IPS-11a (cell line): Measurements from ENCODE around the gene WFS1.

ENCODE experiments used
- H3K4me3 ChIP-seq: one replicate; pipeline ENCODE4 v1.5.1; 2013; ENCODE audit warnings: low read depth, low read length, control low read depth

WFS1 gene

DNA sequence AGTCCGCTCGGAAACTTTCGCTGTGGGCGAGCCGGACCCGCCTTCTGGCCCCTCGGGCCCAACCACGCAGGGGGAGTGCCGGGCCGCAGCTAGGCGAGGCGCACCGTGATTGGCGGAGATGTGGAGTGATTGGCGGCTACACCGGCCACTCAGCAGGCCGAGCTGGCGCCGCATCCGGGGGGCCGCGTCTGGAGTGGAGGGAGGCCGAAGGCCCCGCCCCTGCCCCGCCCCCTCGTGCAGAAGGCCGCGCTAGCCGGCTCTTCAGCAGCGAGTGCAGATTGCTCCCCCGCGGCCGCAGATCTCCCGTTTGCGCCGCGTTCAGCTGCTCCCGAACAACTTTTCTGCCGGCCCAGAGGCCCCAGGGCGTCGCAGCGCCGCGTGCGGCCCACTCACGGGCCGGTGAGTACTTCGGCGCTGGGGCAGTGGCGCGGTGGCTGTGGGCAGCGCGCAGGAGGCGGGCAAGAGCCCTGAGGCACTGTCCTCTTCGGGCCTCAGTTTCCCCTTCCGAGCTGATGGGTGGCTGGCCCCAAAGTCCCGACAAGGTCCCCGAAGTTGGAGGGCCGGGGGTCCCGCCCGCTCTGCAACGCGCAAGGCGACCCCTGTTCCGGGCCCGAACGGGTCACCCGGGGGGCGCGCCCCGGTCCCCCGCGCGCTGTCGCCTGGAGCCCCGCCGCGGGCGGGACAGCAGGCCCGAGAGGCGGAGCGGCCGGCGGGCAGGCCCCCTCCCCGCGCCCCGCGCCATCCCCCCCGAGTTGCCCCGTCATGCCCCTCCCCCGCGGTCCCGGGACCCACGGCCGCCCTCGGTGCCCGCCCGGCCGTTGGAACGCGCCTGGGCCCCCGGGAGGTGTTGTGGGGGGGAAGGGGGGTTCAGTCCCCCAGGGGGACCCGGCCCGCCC is at the start of gene WFS1:
Gene WFS1 (plus strand): TSS at position 235 of the 896 bp plus-strand sequence. CDS start 7,606 bp downstream, outside the sequence.
- H3K4me3 ChIP-seq: peak within 1 kb of the TSS; percentile 72

GRCh38 chr4:6221301-6221850 is 48.3 kb upstream of the WFS1 start:
- peak overlapping the region; percentile 54 for H3K4me3 ChIP-seq

DNA sequence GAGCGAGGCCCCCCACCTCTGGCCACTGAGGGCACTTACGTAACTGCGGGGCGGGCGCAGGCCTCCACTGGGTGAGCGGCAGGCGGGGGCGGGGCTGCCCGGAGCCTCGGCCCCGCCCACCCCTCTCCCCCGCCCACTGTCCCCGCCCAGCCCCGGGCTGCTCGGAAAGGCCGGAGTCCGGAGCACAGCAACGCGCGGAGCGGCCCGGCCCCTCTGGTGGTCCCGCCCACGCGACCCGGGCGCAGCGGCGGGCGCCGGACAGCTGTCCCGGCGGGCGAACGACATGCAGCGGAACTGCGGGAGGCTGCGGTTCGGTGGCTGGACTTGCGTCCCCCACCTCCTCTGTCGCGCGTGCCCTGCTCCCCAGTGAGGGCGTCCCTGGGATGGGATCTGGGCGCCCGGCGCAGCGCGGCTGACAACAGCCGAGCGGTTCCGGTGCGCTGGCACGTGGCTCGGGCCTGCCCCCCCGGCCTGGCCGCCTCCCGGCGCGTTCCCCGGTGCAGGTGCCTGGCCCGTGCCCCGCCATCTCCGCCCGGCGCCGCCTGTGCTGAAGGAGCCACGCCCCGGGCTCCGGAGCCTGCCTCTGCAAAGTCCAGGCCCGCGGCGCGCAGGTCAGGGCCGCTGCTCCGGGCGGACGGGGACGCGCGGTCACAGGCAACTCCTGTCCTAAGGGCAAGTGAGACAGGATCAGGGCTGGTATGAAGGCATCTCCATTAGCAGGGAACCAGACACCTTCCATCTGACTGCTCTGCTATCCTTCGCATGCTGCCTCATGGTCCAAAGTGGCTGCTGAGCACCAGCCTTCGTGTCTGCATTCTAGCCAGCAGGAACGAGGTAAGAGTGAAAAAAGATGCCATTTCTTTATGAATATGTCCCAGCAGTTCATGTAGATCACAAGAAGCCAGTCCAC is 47.5 kb upstream of the WFS1 start:
- peak overlapping the region; percentile 54 for H3K4me3 ChIP-seq

DNA sequence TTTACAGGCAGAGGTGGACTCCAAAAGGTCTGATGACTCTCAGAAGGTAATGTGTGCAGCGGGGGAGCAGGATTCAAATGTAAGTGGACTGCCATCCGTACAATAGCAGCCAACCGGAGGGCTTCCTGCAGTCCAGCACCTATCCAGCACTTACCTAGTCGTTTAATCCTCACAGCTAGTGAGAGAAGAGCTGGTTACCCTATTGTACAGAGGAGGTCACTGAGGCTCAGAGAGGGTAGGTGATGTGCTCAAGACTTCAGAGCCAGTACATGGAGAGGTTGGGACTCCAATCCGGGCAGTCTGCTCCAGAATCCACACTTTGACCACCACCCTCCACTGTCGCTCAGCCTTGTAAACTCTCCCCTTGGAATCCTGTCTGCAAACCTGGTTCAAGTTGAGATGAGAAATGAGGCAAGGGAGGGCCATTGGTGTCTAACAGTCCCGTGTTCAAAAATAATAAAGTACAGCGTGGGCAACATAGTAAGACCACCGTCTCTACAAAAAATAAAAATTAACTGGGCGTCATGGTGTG is 46.8 kb upstream of the WFS1 start:
- no peak overlapping the region for H3K4me3 ChIP-seq

- H3K4me3 ChIP-seq: no peak overlapping the region
These were observed 44.9 kb upstream of the WFS1 start for GRCh38 chr4:6224735-6225134.

DNA sequence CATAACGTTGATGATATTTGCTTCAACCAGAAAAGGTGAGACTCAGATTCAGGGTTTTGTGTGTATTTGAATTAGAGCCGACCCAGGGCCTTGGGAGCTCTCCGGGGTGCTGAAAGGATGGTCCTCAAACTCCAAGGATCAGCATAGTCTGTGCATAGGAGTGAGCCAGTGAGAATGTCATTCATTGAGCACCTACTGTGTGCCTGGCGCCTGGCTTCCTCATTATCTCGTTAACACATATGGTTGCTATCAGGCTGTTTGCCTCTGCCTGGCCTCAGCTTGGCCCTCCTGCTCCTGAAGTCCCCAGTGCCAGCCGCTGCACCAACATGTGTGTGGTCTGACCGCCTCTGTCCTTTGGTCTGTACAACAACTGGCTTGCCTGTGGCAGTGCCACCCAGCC is 44.2 kb upstream of the WFS1 start:
- H3K4me3 ChIP-seq: no peak overlapping the region

DNA sequence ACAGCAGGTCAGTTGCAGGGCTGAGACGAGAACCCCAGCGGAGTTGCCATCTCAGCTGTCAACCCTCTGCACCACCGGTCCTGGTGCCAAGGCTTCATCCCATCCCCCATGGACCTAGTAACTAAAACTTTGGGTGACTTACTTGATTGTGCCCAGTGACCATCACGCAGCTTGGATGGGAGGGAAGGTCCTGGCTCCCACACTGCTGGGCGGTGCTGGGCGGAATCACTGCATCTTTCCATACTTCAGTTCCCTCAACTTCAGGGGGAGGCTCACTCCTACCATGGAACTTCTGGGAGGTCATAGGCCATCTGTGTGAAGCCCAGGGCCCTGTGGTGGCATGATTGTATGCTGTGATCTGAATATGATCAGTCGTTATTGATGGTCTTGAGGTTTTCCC is 43.1 kb upstream of the WFS1 start:
- no peak overlapping the region for H3K4me3 ChIP-seq

DNA sequence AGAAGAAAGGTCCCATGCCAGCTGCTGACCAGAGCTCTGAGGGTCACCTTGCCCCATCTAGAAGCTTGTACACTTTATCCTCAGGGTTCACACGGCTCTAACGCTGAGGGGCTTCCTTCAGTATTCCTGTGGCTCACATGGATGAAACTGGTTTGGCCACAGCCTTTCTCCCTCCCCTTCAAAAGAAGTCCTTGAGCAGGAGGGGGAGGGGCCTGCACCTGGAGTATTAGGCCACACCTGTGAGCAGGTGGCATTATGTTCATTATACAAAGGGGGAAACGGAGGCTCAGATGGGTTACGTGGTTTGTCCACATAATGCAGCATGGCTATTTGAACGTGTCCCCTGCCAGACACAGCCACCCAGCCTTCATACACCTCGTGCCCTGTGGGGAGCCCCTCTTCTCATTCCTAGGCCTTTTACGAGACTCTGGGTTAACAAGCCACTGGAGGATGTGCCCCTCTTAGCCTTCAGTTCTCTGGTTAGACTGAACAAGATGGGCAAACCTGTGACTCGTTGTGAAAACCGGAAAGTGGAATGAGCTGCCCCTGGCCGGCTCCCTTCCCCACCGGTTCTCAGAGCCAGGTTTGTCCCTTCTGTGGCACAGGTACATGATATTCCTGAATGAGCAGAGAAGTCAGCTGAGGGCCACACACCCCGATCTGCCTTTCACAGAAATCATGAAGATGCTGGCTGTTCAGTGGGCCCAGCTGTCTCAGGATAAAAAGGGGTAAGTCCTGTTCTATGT is 42.1 kb upstream of the WFS1 start:
- no peak overlapping the region for H3K4me3 ChIP-seq

- H3K4me3 ChIP-seq: no peak overlapping the region
These were observed 41.2 kb upstream of the WFS1 start for GRCh38 chr4:6228158-6229067.

DNA sequence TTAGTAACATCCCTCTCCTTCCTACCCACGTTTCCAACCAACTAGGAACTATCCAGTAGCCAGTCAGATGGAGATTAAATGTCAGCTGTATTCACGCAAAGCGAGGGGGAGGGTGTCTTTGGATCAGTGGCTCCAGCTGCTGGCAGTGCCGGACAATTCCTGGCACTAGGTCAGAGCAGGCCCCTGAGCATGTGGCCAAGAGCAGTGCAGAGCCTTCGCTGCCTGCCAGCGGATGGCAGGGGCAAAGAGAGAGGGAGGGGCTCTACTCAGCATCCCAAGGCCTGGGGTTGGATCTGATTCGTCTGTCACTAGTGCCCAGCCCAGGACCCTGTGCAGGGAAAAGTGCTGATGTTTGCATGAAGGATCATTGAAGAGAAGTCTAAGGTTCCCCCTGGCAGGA is 40.6 kb upstream of the WFS1 start:
- H3K4me3 ChIP-seq: no peak overlapping the region

GRCh38 chr4:6229671-6230501 is 39.8 kb upstream of the WFS1 start:
- no peak overlapping the region for H3K4me3 ChIP-seq

GRCh38 chr4:6230502-6230785 is 39.2 kb upstream of the WFS1 start:
- no peak overlapping the region for H3K4me3 ChIP-seq

DNA sequence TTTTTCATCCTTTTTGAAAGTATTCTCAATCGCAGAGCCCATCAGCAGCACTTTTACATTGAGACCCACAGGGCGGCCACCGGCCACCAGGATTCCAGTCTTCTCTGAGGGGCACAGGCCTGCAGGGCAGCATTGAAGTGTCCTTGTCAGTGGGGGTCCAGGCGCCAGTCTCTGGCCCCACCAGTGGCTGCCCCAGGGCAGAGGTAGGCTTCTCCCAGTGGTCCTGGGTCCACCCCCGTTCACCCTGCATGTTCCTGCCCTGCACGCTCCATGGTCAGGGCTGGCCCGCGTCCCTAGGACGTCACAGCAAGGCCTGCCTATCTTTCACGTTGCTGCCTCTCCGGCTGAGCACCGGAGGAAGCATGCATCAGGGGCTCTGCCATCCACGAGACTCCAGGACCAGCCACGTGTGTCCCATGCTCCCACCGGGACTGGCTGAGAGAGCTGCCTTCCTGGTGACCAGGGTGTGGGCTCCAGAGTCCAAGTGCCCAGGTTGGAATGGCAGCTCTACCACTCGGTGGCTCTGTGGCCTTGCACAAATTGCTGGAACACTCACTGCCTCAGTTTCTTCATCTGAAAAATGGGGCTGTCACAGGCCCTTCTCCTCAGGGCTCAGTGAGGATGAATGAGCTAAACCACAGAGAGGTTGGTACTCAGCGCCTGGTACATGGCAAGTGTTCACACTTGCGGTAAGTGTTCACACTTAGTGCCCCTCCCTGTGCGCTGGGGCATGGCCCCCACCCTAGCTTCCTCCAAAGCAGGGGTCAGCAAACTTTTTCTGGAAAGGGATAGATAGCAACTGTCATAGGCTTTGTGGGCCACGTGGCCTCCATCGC is 38.6 kb upstream of the WFS1 start:
- H3K4me3 ChIP-seq: no peak overlapping the region

- no peak overlapping the region for H3K4me3 ChIP-seq
These were observed 37.9 kb upstream of the WFS1 start for GRCh38 chr4:6231663-6232165.

DNA sequence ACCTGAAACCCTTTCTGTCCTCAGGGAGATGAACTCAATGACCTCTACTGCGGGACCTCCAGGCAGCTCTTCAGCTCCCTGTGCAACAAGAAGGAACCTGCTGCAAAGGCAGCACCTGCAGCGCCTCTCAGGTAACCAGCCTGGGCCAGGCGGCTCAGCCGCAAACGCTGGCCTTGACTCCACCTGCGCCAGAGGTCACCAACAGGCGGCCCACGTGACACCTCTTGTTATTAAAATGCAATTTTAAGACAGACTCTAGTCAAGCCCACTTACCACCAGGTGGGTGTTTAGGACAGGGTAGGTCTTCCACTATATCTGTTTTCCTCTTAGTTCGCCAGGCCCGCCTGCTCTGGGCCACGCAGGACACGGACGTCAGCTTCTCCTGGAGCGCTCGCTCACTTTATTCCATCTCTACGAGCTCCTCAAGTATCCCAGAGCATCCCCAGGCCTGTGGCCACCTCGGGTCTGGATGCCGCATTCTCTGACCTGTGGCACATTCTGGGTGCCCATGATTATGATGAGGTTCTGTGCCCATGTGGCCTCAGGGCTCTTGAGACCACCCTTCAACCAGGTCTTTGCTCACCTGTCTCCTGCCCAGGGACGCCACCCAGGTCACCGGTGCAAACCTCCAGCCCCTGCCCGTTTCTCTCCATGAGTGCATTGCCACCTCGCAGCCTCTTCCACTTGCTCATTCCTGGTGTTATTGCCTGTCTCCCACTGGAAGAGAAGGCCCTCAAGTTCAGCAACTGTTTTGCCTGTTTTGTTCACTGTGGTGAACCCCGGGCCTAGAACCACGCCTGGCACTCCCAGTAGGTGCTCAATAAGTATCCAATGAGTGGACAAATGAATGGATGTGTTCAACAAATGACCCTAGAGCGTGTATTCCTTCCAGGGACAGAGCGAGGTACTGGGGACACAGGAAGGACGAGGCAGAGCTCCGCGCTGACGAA is 36.5 kb upstream of the WFS1 start:
- no peak overlapping the region for H3K4me3 ChIP-seq

DNA sequence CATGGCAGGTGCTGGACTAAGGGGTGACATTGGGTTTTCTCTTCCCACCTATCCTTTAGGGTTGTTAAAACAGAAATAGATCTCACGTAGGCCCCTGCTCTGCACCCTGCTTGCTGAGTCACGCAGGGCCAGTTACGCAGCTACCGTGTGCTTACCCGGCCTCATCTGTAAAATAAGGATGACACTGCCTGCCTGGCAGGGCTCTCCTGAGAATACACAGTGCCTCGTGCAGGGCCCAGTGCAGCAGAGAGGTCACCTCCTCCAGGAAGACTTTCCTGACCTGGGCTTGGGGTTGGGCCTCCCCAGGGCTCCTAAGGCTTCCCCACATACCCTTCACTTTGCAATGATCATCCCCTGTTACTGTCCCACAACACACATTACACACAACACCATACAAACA is 35.7 kb upstream of the WFS1 start:
- no peak overlapping the region for H3K4me3 ChIP-seq

DNA sequence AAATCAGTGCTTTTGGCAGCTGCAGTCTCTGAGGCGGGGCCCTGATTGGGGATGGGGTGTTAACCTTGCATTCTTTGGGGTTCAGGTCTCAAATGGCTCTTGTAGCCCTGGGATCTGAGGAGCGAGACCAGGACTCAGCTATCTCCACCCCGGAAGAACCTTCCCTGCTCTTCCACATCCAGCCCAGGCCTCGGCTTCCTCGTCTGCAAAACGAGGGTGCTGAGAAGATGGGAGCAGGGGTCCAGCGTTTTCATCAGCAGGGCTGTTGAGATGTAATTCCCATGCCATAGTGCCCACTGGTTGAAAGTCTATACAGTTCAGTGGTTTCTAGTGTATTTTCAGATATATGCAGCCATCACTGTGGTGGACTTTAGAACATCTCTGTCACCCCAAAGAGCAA is 34.6 kb upstream of the WFS1 start:
- H3K4me3 ChIP-seq: no peak overlapping the region
